Endothelial cell of coronary artery (primary cell): ENCODE measurements around the gene LZTFL1. TPM values are rescaled to one million over a fixed set of nuclear protein-coding genes. Genes with fewer than 3 reads are reported as not detected.

Source experiments
- total RNA-seq: library from RNA; depleted of rRNA; stranded (reverse); fragments of >200 nt; gene quantifications from 2 replicates; pipeline ENCODE4 v1.2.3, GENCODE V29; 2014

LZTFL1 gene
- 5.4 and 6.9 TPM in 2 replicates for total RNA-seq

GRCh38 chr3:45841757-45842491, at the start of gene LZTFL1:
TSS of gene LZTFL1 (minus strand) at chr3:45842119. CDS start at chr3:45841991, 128 bp downstream.

GRCh38 chr3:45885979-45886705, 44.2 kb upstream of the LZTFL1 start, which contains the start of gene CCR9:
TSS of gene CCR9 (plus strand) at chr3:45886543. CDS start at chr3:45894934, 8,391 bp downstream.

GRCh38 chr3:45795882-45796765, 45.8 kb downstream of the LZTFL1 start, which contains the start of gene SLC6A20:
TSS of gene SLC6A20 (minus strand) at chr3:45796536. CDS start at chr3:45796419, 117 bp downstream.

Other genes starting within 250 kb of the LZTFL1 start
- 11.7 and 26.4 TPM in 2 replicates for gene LIMD1, start 247.4 kb downstream of the LZTFL1 start, total RNA-seq
- gene SACM1L, start 152.7 kb downstream of the LZTFL1 start, total RNA-seq = 29.1 and 40.7 TPM in 2 replicates
- not detected in 2 replicates for gene SLC6A20, start 45.6 kb downstream of the LZTFL1 start, total RNA-seq
- not detected in 2 replicates for gene CCR9, start 44.4 kb upstream of the LZTFL1 start, total RNA-seq
- not detected in 2 replicates for gene CXCR6, start 101.3 kb upstream of the LZTFL1 start, total RNA-seq
- 18.9 and 22.1 TPM in 2 replicates for gene FYCO1, start 153.7 kb upstream of the LZTFL1 start, total RNA-seq
- not detected in 2 replicates for gene XCR1, start 185.4 kb upstream of the LZTFL1 start, total RNA-seq